Upper lobe of left lung (tissue), 6 donors: ENCODE results near the gene ICAM4. TPM values are rescaled to one million over a fixed set of nuclear protein-coding genes. Genes with fewer than 3 reads are reported as not detected.

ENCODE experiments used
- ATAC-seq, 2 donors: fragments of 200-7000 bp; cut with Tn5 transposase; one replicate each; pipeline ENCODE4 v1.9.1; 2022; ENCODE audit warnings: mild to moderate bottlenecking in 2 of 2, moderate library complexity in 2 of 2; ENCODE audit not compliant: low FRiP score in 2 of 2
- DNase-seq, 2 donors: peaks; one replicate each; pipeline ENCODE4 v3.0.0-alpha.2; 2019 to 2020
- H3K27ac ChIP-seq, 4 donors: fragments of 200-600 bp; sonication (generic); one replicate each; pipeline ENCODE4 v1.5.1; 2016 to 2019
- H3K27me3 ChIP-seq, 4 donors: fragments of 200-600 bp; sonication (generic); one replicate each; pipeline ENCODE4 v1.5.1; 2017 to 2019
- H3K36me3 ChIP-seq, 4 donors: fragments of 200-600 bp; sonication (generic); one replicate each; pipeline ENCODE4 v1.5.1; 2016 to 2019
- H3K4me1 ChIP-seq, 4 donors: fragments of 200-600 bp; sonication (generic); one replicate each; pipeline ENCODE4 v1.5.1; 2018 to 2019
- H3K4me3 ChIP-seq, 4 donors: fragments of 200-600 bp; sonication (generic); one replicate each; pipeline ENCODE4 v1.5.1; 2017 to 2019; ENCODE audit warnings: mild to moderate bottlenecking in 2 of 4, moderate library complexity in 1 of 4
- H3K9me3 ChIP-seq, 4 donors: fragments of 200-600 bp; sonication (generic); one replicate each; pipeline ENCODE4 v1.5.1; 2018 to 2019
- CTCF ChIP-seq, 6 experiments: fragments of 450-650 bp in 4 of 6; fragments of 200-600 bp in 2 of 6; sonication (generic) in 2 of 6; IDR thresholded peaks; one replicate each; pipeline ENCODE4 v1.5.1; 2016 to 2019; ENCODE audit warnings: antibody characterized with exemption in 6 of 6
- EP300 ChIP-seq, 4 donors: sonication (generic); formaldehyde crosslinking; IDR thresholded peaks; one replicate each; pipeline ENCODE4 v1.5.1; 2017; ENCODE audit warnings: antibody characterized with exemption in 4 of 4, control low read depth in 2 of 4
- POLR2A ChIP-seq, 4 donors: fragments of 450-650 bp; IDR thresholded peaks; one replicate each; pipeline ENCODE4 v1.5.1; 2016 to 2017; ENCODE audit warnings: antibody characterized with exemption in 4 of 4, mild to moderate bottlenecking in 2 of 4
- POLR2AphosphoS5 ChIP-seq, 2 donors: sonication (generic); formaldehyde crosslinking; IDR thresholded peaks; one replicate each; pipeline ENCODE4 v1.5.1; 2017; ENCODE audit warnings: antibody characterized with exemption in 2 of 2
- WGBS, 2 donors: methylation state at CpG; one replicate each; pipeline ENCODE4 v1.1.5; 2017 to 2018; 5-methylcytosine and 5-hydroxymethylcytosine counted together
- total RNA-seq, 6 donors: library from RNA; depleted of rRNA in 4 of 6; stranded (reverse); fragments of >200 nt in 4 of 6; gene quantifications; one replicate each; pipeline versions ENCODE4 v1.1.0 to v1.2.1, GENCODE V29; 2016 to 2021
- donor health status: DM: no; HTN: no; CAD: no; lungs with moderate emphysema.
- donor health status: DM: no; HTN: yes; CAD: no; lungs with severe emphysema.

ICAM4 gene
- total RNA-seq, 6 donors from 2014 or later: 6.3 to 24.3 (median 12.0) TPM

- Histone ChIP-seq H3K4me1 (peaks cover 54 to 59% (median 56%) of the 10 kb centered on the region in 4 donors), H3K36me3 (no peaks in the 10 kb centered on the region), H3K9me3 (no peaks in the 10 kb centered on the region), H3K27ac (peak overlapping the region in 2 of 4 donors; percentile 27 to 43), H3K27me3 (peaks cover 0 to 43% (median 17%) of the 10 kb centered on the region in 4 donors), H3K4me3 (peak overlapping the region in 3 of 4 donors; percentile 31 to 50 (median 44))
- TF ChIP-seq POLR2AphosphoS5 (IDR thresholded peaks at IDR 0.05): peak; percentile 25 to 39
- no peak for TF ChIP-seq EP300 (IDR thresholded peaks at IDR 0.05)
- peak in 1 of 4 donors; percentile 55 for TF ChIP-seq POLR2A (IDR thresholded peaks at IDR 0.05)
- peak in 4 of 6 experiments; percentile 29 to 56 (median 44) for TF ChIP-seq CTCF (IDR thresholded peaks at IDR 0.05)
- DNase-seq (peak; percentile 81 to 93), ATAC-seq (peak; percentile 42 to 45)
- 10 to 29% methylated on average over 12 to 42 of the region's 48 CpGs for WGBS, 2 donors
Measured at GRCh38 chr19:10295305-10295846, 8.6 kb downstream of the ICAM4 start.

- peaks cover 0 to 43% (median 14%) of the 10 kb centered on the region in 4 donors for H3K27me3 ChIP-seq
- peak overlapping the region in 2 of 4 donors; percentile 27 to 43 for H3K27ac ChIP-seq
- ATAC-seq (no peak), DNase-seq (peak in 1 of 2 donors; percentile 84)
- H3K4me1 ChIP-seq: peaks cover 47 to 53% (median 50%) of the 10 kb centered on the region in 4 donors
- no peak for TF ChIP-seq EP300 (IDR thresholded peaks at IDR 0.05)
- H3K9me3 ChIP-seq: no peaks in the 10 kb centered on the region
- H3K36me3 ChIP-seq: no peaks in the 10 kb centered on the region
- 29 to 50% methylated on average over 28 to 32 of the region's 58 CpGs for WGBS, 2 donors
- H3K4me3 ChIP-seq: peak overlapping the region in 3 of 4 donors; percentile 31 to 50 (median 44)
Measured at GRCh38 chr19:10295847-10296591, 9.3 kb downstream of the ICAM4 start.

GRCh38 chr19:10299545-10300458, 13.0 kb downstream of the ICAM4 start:
- H3K4me1 ChIP-seq: peaks cover 13 to 15% (median 14%) of the 10 kb centered on the region in 4 donors
- no peak for TF ChIP-seq POLR2AphosphoS5 (IDR thresholded peaks at IDR 0.05)
- peak in 1 of 2 donors; percentile 37 for ATAC-seq
- no peak overlapping the region for H3K4me3 ChIP-seq
- peaks cover 0 to 14% (median 5%) of the 10 kb centered on the region in 4 donors for H3K27me3 ChIP-seq
- no peak overlapping the region for H3K27ac ChIP-seq
- DNase-seq: no peak
- peaks cover 0 to 6% (median 0%) of the 10 kb centered on the region in 4 donors for H3K36me3 ChIP-seq
- WGBS, 2 donors: 44 to 47% methylated on average over 12 to 14 of the region's 14 CpGs
- no peaks in the 10 kb centered on the region for H3K9me3 ChIP-seq

- H3K36me3 ChIP-seq: peaks cover 0 to 9% (median 4%) of the 10 kb centered on the region in 4 donors
- H3K4me3 ChIP-seq: no peak overlapping the region
- peak in 1 of 2 donors; percentile 67 for DNase-seq
- no peak overlapping the region for H3K27ac ChIP-seq
- no peaks in the 10 kb centered on the region for H3K9me3 ChIP-seq
- ATAC-seq: peak in 1 of 2 donors; percentile 79
- H3K4me1 ChIP-seq: no peaks in the 10 kb centered on the region
- H3K27me3 ChIP-seq: no peaks in the 10 kb centered on the region
- 69 to 71% methylated on average over 10 to 16 of the region's 17 CpGs for WGBS, 2 donors
- TF ChIP-seq CTCF (IDR thresholded peaks at IDR 0.05) (no peak), POLR2A (IDR thresholded peaks at IDR 0.05) (no peak), EP300 (IDR thresholded peaks at IDR 0.05) (no peak), POLR2AphosphoS5 (IDR thresholded peaks at IDR 0.05) (no peak)
Measured at GRCh38 chr19:10305139-10305806, 18.5 kb downstream of the ICAM4 start.

GRCh38 chr19:10306327-10306726, 19.6 kb downstream of the ICAM4 start:
- DNase-seq (no peak), ATAC-seq (no peak)
- H3K4me1 ChIP-seq: no peaks in the 10 kb centered on the region
- WGBS, 2 donors: 92 to 93% methylated on average over 5 of the region's 5 CpGs
- H3K4me3 ChIP-seq: no peak overlapping the region
- H3K27me3 ChIP-seq: no peaks in the 10 kb centered on the region
- peaks cover 0 to 16% (median 8%) of the 10 kb centered on the region in 4 donors for H3K36me3 ChIP-seq
- no peak overlapping the region for H3K27ac ChIP-seq
- TF ChIP-seq POLR2A (IDR thresholded peaks at IDR 0.05) (no peak), EP300 (IDR thresholded peaks at IDR 0.05) (no peak), CTCF (IDR thresholded peaks at IDR 0.05) (no peak), POLR2AphosphoS5 (IDR thresholded peaks at IDR 0.05) (no peak)
- no peaks in the 10 kb centered on the region for H3K9me3 ChIP-seq
